Neural cell (in vitro differentiated cells): Measurements from ENCODE around the gene MAPK10. TPM values are rescaled to one million over a fixed set of nuclear protein-coding genes. Genes with fewer than 3 reads are reported as not detected.

ENCODE experiments used
- H2AFZ ChIP-seq: fragments of 200-600, 300-800 bp; sonication (generic), shearing (Covaris generic); 2 replicates; pipeline ENCODE4 v1.6.0; 2014; ENCODE audit warnings: low read depth, mild to moderate bottlenecking, antibody characterized with exemption, low read length, moderate library complexity
- H3F3A ChIP-seq: fragments of 200-600 bp; shearing (Covaris generic); 2 replicates; pipeline ENCODE4 v1.6.1; 2016; ENCODE audit warnings: mild to moderate bottlenecking, moderate library complexity, mixed read lengths, antibody characterized with exemption, low read length; ENCODE audit not compliant: insufficient read depth, poor library complexity, severe bottlenecking
- H3K27ac ChIP-seq: fragments of 200-600, 300-800 bp; sonication (generic), shearing (Covaris generic); 2 replicates; pipeline ENCODE4 v1.5.1; 2014; ENCODE audit warnings: mild to moderate bottlenecking, low read length, moderate library complexity
- H3K27me3 ChIP-seq: fragments of 300-800, 200-600 bp; sonication (generic), shearing (Covaris generic); 2 replicates; pipeline ENCODE4 v1.6.0; 2014; ENCODE audit warnings: mild to moderate bottlenecking, low read depth, low read length, moderate library complexity; ENCODE audit not compliant: insufficient read depth
- H3K36me3 ChIP-seq: fragments of 300-800, 200-600 bp; sonication (generic), shearing (Covaris generic); 2 replicates; pipeline ENCODE4 v1.5.1; 2014; ENCODE audit warnings: mild to moderate bottlenecking, antibody characterized with exemption, low read length, moderate library complexity; ENCODE audit not compliant: insufficient read depth
- H3K4me2 ChIP-seq: fragments of 300-800, 200-600 bp; sonication (generic), shearing (Covaris generic); 2 replicates; pipeline ENCODE4 v1.6.0; 2014; ENCODE audit warnings: mild to moderate bottlenecking, low read length
- H3K4me3 ChIP-seq: fragments of 300-800, 200-600 bp; sonication (generic), shearing (Covaris generic); 2 replicates; pipeline ENCODE4 v1.5.1; 2014; ENCODE audit warnings: mild to moderate bottlenecking, low read length, moderate library complexity
- H3K79me2 ChIP-seq: fragments of 200-600 bp; shearing (Covaris generic); replicated peaks from 2 replicates; pipeline ENCODE4 v1.6.0; 2014; ENCODE audit warnings: mild to moderate bottlenecking, low read length, moderate library complexity; ENCODE audit not compliant: insufficient read depth
- H3K9ac ChIP-seq: fragments of 300-800, 200-600 bp; sonication (generic), shearing (Covaris generic); 2 replicates; pipeline ENCODE4 v1.6.1; 2016; ENCODE audit warnings: mild to moderate bottlenecking, low read length, mixed read lengths
- H3K9me2 ChIP-seq: fragments of 200-600 bp; shearing (Covaris generic); 2 replicates; pipeline ENCODE4 v1.6.1; 2016; ENCODE audit warnings: mild to moderate bottlenecking, low read length, mixed read lengths; ENCODE audit not compliant: insufficient read depth
- H3K9me3 ChIP-seq: fragments of 200-600, 300-800 bp; sonication (generic), shearing (Covaris generic); 2 replicates; pipeline ENCODE4 v1.6.1; 2016; ENCODE audit warnings: mild to moderate bottlenecking, mixed run types, low read length, moderate library complexity, mixed read lengths
- H4K20me1 ChIP-seq: fragments of 200-600 bp; shearing (Covaris generic); 2 replicates; pipeline ENCODE4 v1.6.1; 2016; ENCODE audit warnings: mild to moderate bottlenecking, mixed run types; ENCODE audit not compliant: insufficient read depth
- CTCF ChIP-seq: fragments of 450-650 bp; IDR thresholded peaks from 2 replicates; pipeline ENCODE4 v1.5.1; 2014; ENCODE audit warnings: antibody characterized with exemption, mild to moderate bottlenecking, moderate library complexity; ENCODE audit not compliant: poor library complexity, severe bottlenecking
- EP300 ChIP-seq: fragments of 450-650 bp; conservative IDR thresholded peaks from 2 replicates; pipeline ENCODE4 v1.6.1; 2014; ENCODE audit warnings: antibody characterized with exemption, mild to moderate bottlenecking, moderate library complexity; ENCODE audit not compliant: poor library complexity, severe bottlenecking
- EZH2 ChIP-seq: fragments of 200-600, 300-800 bp; shearing (Covaris generic), sonication (generic); IDR thresholded peaks from 2 replicates; pipeline ENCODE4 v1.6.1; 2014; ENCODE audit warnings: antibody characterized with exemption, low read length, borderline replicate concordance, mild to moderate bottlenecking; ENCODE audit not compliant: insufficient read depth, poor library complexity, severe bottlenecking
- MXI1 ChIP-seq: fragments of 450-650 bp; conservative IDR thresholded peaks from 2 replicates; pipeline ENCODE4 v1.6.1; 2014; ENCODE audit warnings: antibody characterized with exemption, mild to moderate bottlenecking; ENCODE audit not compliant: poor library complexity, severe bottlenecking
- POLR2AphosphoS5 ChIP-seq: IDR thresholded peaks from 2 replicates; pipeline ENCODE4 v1.6.1; 2012
- RAD21 ChIP-seq: fragments of 450-650 bp; conservative IDR thresholded peaks from 2 replicates; pipeline ENCODE4 v1.6.1; 2014; ENCODE audit warnings: antibody characterized with exemption, mild to moderate bottlenecking, moderate library complexity
- SMC3 ChIP-seq: fragments of 450-650 bp; conservative IDR thresholded peaks from 2 replicates; pipeline ENCODE4 v1.6.1; 2014; ENCODE audit warnings: antibody characterized with exemption, mild to moderate bottlenecking, moderate library complexity; ENCODE audit not compliant: poor library complexity
- TAF1 ChIP-seq: IDR thresholded peaks from 2 replicates; pipeline ENCODE4 v1.6.1; 2012; ENCODE audit warnings: low read depth
- polyA plus RNA-seq: library from polyadenylated mRNA; depleted of rRNA; stranded (reverse); fragments of >200 nt; gene quantifications from 2 replicates; pipeline ENCODE4 v1.2.3, GENCODE V29; 2014
- TF ChIP-seq, protein P1 (sequence below): IDR thresholded peaks from 2 replicates; pipeline ENCODE4 v1.6.1; 2012; ENCODE audit warnings: borderline replicate concordance

The MAPK10 gene
- polyA plus RNA-seq, 1 donor from 2014 or later = 91.9 TPM

GRCh38 chr4:85952972-85953650 lies 406.7 kb downstream of the MAPK10 start:
- Histone ChIP-seq H3K27ac (no peak overlapping the region), H4K20me1 (no peaks in the 10 kb centered on the region), H3K9me2 (no peaks in the 10 kb centered on the region), H3K4me3 (no peak overlapping the region), H3K79me2 (no peaks in the 10 kb centered on the region), H2AFZ (no peak overlapping the region), H3K9me3 (no peaks in the 10 kb centered on the region), H3K4me2 (no peak overlapping the region), H3K9ac (no peak overlapping the region), H3K27me3 (no peaks in the 10 kb centered on the region), H3F3A (no peaks in the 10 kb centered on the region), H3K36me3 (no peaks in the 10 kb centered on the region)
- no peak for TF ChIP-seq POLR2AphosphoS5
- TF ChIP-seq EZH2 = no peak
- TF ChIP-seq TAF1 = no peak
- TF ChIP-seq SMC3 = no peak
- TF ChIP-seq MXI1 = no peak
- no peak for TF ChIP-seq RAD21
- no peak for TF ChIP-seq EP300
- TF ChIP-seq CTCF = no peak
- TF ChIP-seq, protein P1, sequence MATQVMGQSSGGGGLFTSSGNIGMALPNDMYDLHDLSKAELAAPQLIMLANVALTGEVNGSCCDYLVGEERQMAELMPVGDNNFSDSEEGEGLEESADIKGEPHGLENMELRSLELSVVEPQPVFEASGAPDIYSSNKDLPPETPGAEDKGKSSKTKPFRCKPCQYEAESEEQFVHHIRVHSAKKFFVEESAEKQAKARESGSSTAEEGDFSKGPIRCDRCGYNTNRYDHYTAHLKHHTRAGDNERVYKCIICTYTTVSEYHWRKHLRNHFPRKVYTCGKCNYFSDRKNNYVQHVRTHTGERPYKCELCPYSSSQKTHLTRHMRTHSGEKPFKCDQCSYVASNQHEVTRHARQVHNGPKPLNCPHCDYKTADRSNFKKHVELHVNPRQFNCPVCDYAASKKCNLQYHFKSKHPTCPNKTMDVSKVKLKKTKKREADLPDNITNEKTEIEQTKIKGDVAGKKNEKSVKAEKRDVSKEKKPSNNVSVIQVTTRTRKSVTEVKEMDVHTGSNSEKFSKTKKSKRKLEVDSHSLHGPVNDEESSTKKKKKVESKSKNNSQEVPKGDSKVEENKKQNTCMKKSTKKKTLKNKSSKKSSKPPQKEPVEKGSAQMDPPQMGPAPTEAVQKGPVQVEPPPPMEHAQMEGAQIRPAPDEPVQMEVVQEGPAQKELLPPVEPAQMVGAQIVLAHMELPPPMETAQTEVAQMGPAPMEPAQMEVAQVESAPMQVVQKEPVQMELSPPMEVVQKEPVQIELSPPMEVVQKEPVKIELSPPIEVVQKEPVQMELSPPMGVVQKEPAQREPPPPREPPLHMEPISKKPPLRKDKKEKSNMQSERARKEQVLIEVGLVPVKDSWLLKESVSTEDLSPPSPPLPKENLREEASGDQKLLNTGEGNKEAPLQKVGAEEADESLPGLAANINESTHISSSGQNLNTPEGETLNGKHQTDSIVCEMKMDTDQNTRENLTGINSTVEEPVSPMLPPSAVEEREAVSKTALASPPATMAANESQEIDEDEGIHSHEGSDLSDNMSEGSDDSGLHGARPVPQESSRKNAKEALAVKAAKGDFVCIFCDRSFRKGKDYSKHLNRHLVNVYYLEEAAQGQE = no peak

DNA sequence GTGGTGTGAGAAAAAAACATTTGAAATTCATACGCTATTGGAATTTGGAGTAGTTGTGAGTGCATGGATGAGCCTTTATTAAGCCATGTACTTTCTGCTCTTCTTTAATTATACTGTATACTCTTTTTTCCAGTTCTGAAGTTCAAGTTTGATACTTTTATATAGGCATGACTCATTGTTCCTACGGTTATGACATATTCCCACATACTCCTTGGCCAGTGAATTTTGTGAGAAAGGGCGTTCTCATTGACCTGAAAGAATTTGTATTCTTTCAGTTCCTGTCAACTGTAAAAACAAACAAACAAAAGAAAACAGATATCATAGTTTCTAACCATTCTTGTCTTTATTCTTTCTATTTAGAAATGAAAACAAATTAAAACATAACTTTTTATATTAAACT lies 407.3 kb downstream of the MAPK10 start:
- Histone ChIP-seq H3K36me3 (no peaks in the 10 kb centered on the region), H3F3A (no peaks in the 10 kb centered on the region), H3K9me3 (no peaks in the 10 kb centered on the region), H4K20me1 (no peaks in the 10 kb centered on the region), H2AFZ (no peak overlapping the region), H3K9ac (no peak overlapping the region), H3K4me2 (no peak overlapping the region), H3K27ac (no peak overlapping the region), H3K4me3 (no peak overlapping the region), H3K79me2 (no peaks in the 10 kb centered on the region), H3K27me3 (no peaks in the 10 kb centered on the region), H3K9me2 (no peaks in the 10 kb centered on the region)
- TF ChIP-seq, protein P1 = no peak
